Measurements from ENCODE around the gene RPL10A.

The RPL10A gene

GRCh38 chr6:35508027-35508426 lies 39.8 kb downstream of the RPL10A start:
- no peak overlapping the region for H3K4me2 ChIP-seq (ENCODE audit: low read length)
- no peaks in the 10 kb centered on the region for H3K9me2 ChIP-seq (replicated peaks; ENCODE audit: control insufficient read depth, low read length)
- peaks cover 49% of the 10 kb centered on the region for H3K27me3 ChIP-seq (ENCODE audit: control insufficient read depth, low read length)
- H3K27ac ChIP-seq (ENCODE audit: low read depth, low read length): no peak overlapping the region
- no peak overlapping the region for H3K4me3 ChIP-seq (ENCODE audit: low read length)
- H4K20me1 ChIP-seq (ENCODE audit: control insufficient read depth, insufficient read depth, low read depth, low read length): no peaks in the 10 kb centered on the region
- no peaks in the 10 kb centered on the region for H3K79me2 ChIP-seq (ENCODE audit: control insufficient read depth, low read length)
- TF ChIP-seq EZH2phosphoT487 (IDR thresholded peaks at IDR 0.05; ENCODE audit: borderline replicate concordance, low read length): no peak
- no peak for TF ChIP-seq CTCF (IDR thresholded peaks at IDR 0.05; ENCODE audit: low read depth, low read length, poor library complexity, severe bottlenecking)
- H3K4me1 ChIP-seq (ENCODE audit: control insufficient read depth, low read length): 0 out of 2 replicates have a peak, but pooled peaks cover 6% of the 10 kb centered on the region
- no peaks in the 10 kb centered on the region for H3K36me3 ChIP-seq (ENCODE audit: control insufficient read depth, low read length)
- no peaks in the 10 kb centered on the region for H3F3A ChIP-seq (ENCODE audit: control insufficient read depth, insufficient read depth)
- H3K9me3 ChIP-seq (ENCODE audit: control insufficient read depth, insufficient read depth, low read length): no peaks in the 10 kb centered on the region

- no peak overlapping the region for H3K27ac ChIP-seq (ENCODE audit: low read depth, low read length)
- no peaks in the 10 kb centered on the region for H3K9me2 ChIP-seq (replicated peaks; ENCODE audit: control insufficient read depth, low read length)
- no peaks in the 10 kb centered on the region for H3K79me2 ChIP-seq (ENCODE audit: control insufficient read depth, low read length)
- H3K27me3 ChIP-seq (ENCODE audit: control insufficient read depth, low read length): peaks cover 45% of the 10 kb centered on the region
- H3K4me1 ChIP-seq (ENCODE audit: control insufficient read depth, low read length): 0 out of 2 replicates have a peak, but pooled peaks cover 6% of the 10 kb centered on the region
- H4K20me1 ChIP-seq (ENCODE audit: control insufficient read depth, insufficient read depth, low read depth, low read length): no peaks in the 10 kb centered on the region
- no peak overlapping the region for H3K4me3 ChIP-seq (ENCODE audit: low read length)
- TF ChIP-seq EZH2phosphoT487 (IDR thresholded peaks at IDR 0.05; ENCODE audit: borderline replicate concordance, low read length): no peak
- TF ChIP-seq CTCF (IDR thresholded peaks at IDR 0.05; ENCODE audit: low read depth, low read length, poor library complexity, severe bottlenecking): no peak
- no peaks in the 10 kb centered on the region for H3K36me3 ChIP-seq (ENCODE audit: control insufficient read depth, low read length)
- no peak overlapping the region for H3K4me2 ChIP-seq (ENCODE audit: low read length)
- no peaks in the 10 kb centered on the region for H3K9me3 ChIP-seq (ENCODE audit: control insufficient read depth, insufficient read depth, low read length)
- H3F3A ChIP-seq (ENCODE audit: control insufficient read depth, insufficient read depth): no peaks in the 10 kb centered on the region
Measured at GRCh38 chr6:35508542-35508941, 40.3 kb downstream of the RPL10A start.

- Histone ChIP-seq H3K4me2 (ENCODE audit: low read length) (no peak overlapping the region), H3K79me2 (ENCODE audit: control insufficient read depth, low read length) (no peaks in the 10 kb centered on the region), H3K27ac (ENCODE audit: low read depth, low read length) (no peak overlapping the region), H4K20me1 (ENCODE audit: control insufficient read depth, insufficient read depth, low read depth, low read length) (no peaks in the 10 kb centered on the region), H3K9me3 (ENCODE audit: control insufficient read depth, insufficient read depth, low read length) (no peaks in the 10 kb centered on the region), H3K27me3 (ENCODE audit: control insufficient read depth, low read length) (peaks cover 41% of the 10 kb centered on the region), H3K9me2 (replicated peaks; ENCODE audit: control insufficient read depth, low read length) (no peaks in the 10 kb centered on the region), H3K36me3 (ENCODE audit: control insufficient read depth, low read length) (no peaks in the 10 kb centered on the region), H3K4me1 (ENCODE audit: control insufficient read depth, low read length) (0 out of 2 replicates have a peak, but pooled peaks cover 6% of the 10 kb centered on the region), H3F3A (ENCODE audit: control insufficient read depth, insufficient read depth) (no peaks in the 10 kb centered on the region), H3K4me3 (ENCODE audit: low read length) (no peak overlapping the region)
- no peak for TF ChIP-seq EZH2phosphoT487 (IDR thresholded peaks at IDR 0.05; ENCODE audit: borderline replicate concordance, low read length)
- no peak for TF ChIP-seq CTCF (IDR thresholded peaks at IDR 0.05; ENCODE audit: low read depth, low read length, poor library complexity, severe bottlenecking)
Measured at GRCh38 chr6:35510916-35511561, 42.8 kb downstream of the RPL10A start.

All from DOHH2 (cell line).